ENCODE measurements around the gene POT1. TPM values are rescaled to one million over a fixed set of nuclear protein-coding genes. Genes with fewer than 3 reads are reported as not detected.

The POT1 gene
- total RNA-seq, 1 experiment from 2014 or later: 21.6 TPM

- BruUV-seq (replicated peaks): no TSS peak
- no peak for TF ChIP-seq CTCF (IDR thresholded peaks at IDR 0.05; ENCODE audit: insufficient read depth in 1 of 2, low read depth in 1 of 2, low read length in 1 of 2, severe bottlenecking in 1 of 2, unreplicated experiment in 1 of 2)
- CTCF ChIA-PET: no interaction called here
These were observed 138.2 kb downstream of the POT1 start for GRCh38 chr7:124791426-124791825.

GRCh38 chr7:124790645-124791044 is 139.0 kb downstream of the POT1 start:
- Mint-ChIP-seq H3K9me3 (ENCODE audit: unreplicated experiment) (no peaks in the 10 kb centered on the region), H3K4me3 (ENCODE audit: unreplicated experiment) (no peak overlapping the region), H3K36me3 (ENCODE audit: insufficient read depth, unreplicated experiment) (no peaks in the 10 kb centered on the region), H3K27ac (ENCODE audit: unreplicated experiment) (no peak overlapping the region), H3K4me1 (ENCODE audit: low read depth, unreplicated experiment) (peaks cover 24% of the 10 kb centered on the region), H3K27me3 (ENCODE audit: insufficient read depth, unreplicated experiment) (peaks cover 13% of the 10 kb centered on the region)
- Histone ChIP-seq H3K4me3 (ENCODE audit: low read depth, low read length) (no peak overlapping the region), H3K4me1 (peaks cover 16% of the 10 kb centered on the region), H3K9me3 (no peaks in the 10 kb centered on the region), H3K36me3 (ENCODE audit: control insufficient read depth, insufficient read depth, low read length) (no peaks in the 10 kb centered on the region), H3K27me3 (replicated peaks; ENCODE audit: control insufficient read depth, insufficient read depth, low read length) (no peaks in the 10 kb centered on the region)
- intact Hi-C loops (cut with micrococcal nuclease; ENCODE audit: unreplicated experiment): no loop called here
- POLR2A ChIA-PET: interaction anchor here (0.6 kb wide), 1 partner anchor 945 kb away, joined by 3 read pairs; no protein-coding TSS in a partner anchor
- TF ChIP-seq CTCF (IDR thresholded peaks at IDR 0.05; ENCODE audit: insufficient read depth in 1 of 2, low read depth in 1 of 2, low read length in 1 of 2, severe bottlenecking in 1 of 2, unreplicated experiment in 1 of 2): no peak
- CTCF ChIA-PET: no interaction called here
- no TSS peak for BruUV-seq (replicated peaks)
- no peak for DNase-seq

More at GRCh38 chr7:124791426-124791825, 138.2 kb downstream of the POT1 start:
- Histone ChIP-seq H3K4me3 (ENCODE audit: low read depth, low read length) (no peak overlapping the region), H3K27me3 (replicated peaks; ENCODE audit: control insufficient read depth, insufficient read depth, low read length) (no peaks in the 10 kb centered on the region), H3K4me1 (peaks cover 16% of the 10 kb centered on the region), H3K36me3 (ENCODE audit: control insufficient read depth, insufficient read depth, low read length) (no peaks in the 10 kb centered on the region), H3K9me3 (no peaks in the 10 kb centered on the region)
- Mint-ChIP-seq H3K9me3 (ENCODE audit: unreplicated experiment) (no peaks in the 10 kb centered on the region), H3K4me1 (ENCODE audit: low read depth, unreplicated experiment) (peaks cover 29% of the 10 kb centered on the region), H3K27me3 (ENCODE audit: insufficient read depth, unreplicated experiment) (peaks cover 13% of the 10 kb centered on the region), H3K4me3 (ENCODE audit: unreplicated experiment) (no peak overlapping the region), H3K36me3 (ENCODE audit: insufficient read depth, unreplicated experiment) (no peaks in the 10 kb centered on the region), H3K27ac (ENCODE audit: unreplicated experiment) (no peak overlapping the region)
- intact Hi-C loops (cut with micrococcal nuclease; ENCODE audit: unreplicated experiment): no loop called here
- POLR2A ChIA-PET: no interaction called here
- no peak for DNase-seq

GRCh38 chr7:124785994-124786393 is 143.6 kb downstream of the POT1 start:
- Histone ChIP-seq H3K27me3 (replicated peaks; ENCODE audit: control insufficient read depth, insufficient read depth, low read length) (no peaks in the 10 kb centered on the region), H3K9me3 (no peaks in the 10 kb centered on the region), H3K4me1 (no peaks in the 10 kb centered on the region), H3K36me3 (ENCODE audit: control insufficient read depth, insufficient read depth, low read length) (no peaks in the 10 kb centered on the region), H3K4me3 (ENCODE audit: low read depth, low read length) (no peak overlapping the region)
- Mint-ChIP-seq H3K36me3 (ENCODE audit: insufficient read depth, unreplicated experiment) (no peaks in the 10 kb centered on the region), H3K27ac (ENCODE audit: unreplicated experiment) (no peak overlapping the region), H3K9me3 (ENCODE audit: unreplicated experiment) (no peaks in the 10 kb centered on the region), H3K4me1 (ENCODE audit: low read depth, unreplicated experiment) (peaks cover 1% of the 10 kb centered on the region), H3K27me3 (ENCODE audit: insufficient read depth, unreplicated experiment) (peaks cover 13% of the 10 kb centered on the region), H3K4me3 (ENCODE audit: unreplicated experiment) (no peak overlapping the region)
- no TSS peak for BruUV-seq (replicated peaks)
- DNase-seq: no peak
- CTCF ChIA-PET: no interaction called here
- intact Hi-C loops (cut with micrococcal nuclease; ENCODE audit: unreplicated experiment): loop anchor here (1.0 to 2.0 kb wide), 3 partner anchors 71 to 633 kb away; no protein-coding TSS in a partner anchor
- POLR2A ChIA-PET: no interaction called here
- TF ChIP-seq CTCF (IDR thresholded peaks at IDR 0.05; ENCODE audit: insufficient read depth in 1 of 2, low read depth in 1 of 2, low read length in 1 of 2, severe bottlenecking in 1 of 2, unreplicated experiment in 1 of 2): no peak

All from Caco-2 (cell line).